BLaER1 treated with 17β-estradiol and CSF1 and Interleukin-3, amounts not matched to agents 10 nM and 100 nM (cell line): ENCODE results near the gene ERBB2.
"Not testable (repeated sequence)": the region's sequence is repeated elsewhere in the genome, so short reads cannot be mapped to it uniquely, and the experiment has no call there.

Experiments
- H3K27ac ChIP-seq, 11 experiments: shearing (Covaris generic); formaldehyde crosslinking; 2 replicates each; pipeline ENCODE4 v1.8.1; 2022
- H3K27me3 ChIP-seq, 11 experiments: shearing (Covaris generic); formaldehyde crosslinking; 2 replicates each; pipeline ENCODE4 v1.8.1; 2022
- H3K36me3 ChIP-seq, 11 experiments: shearing (Covaris generic); formaldehyde crosslinking; 2 replicates each; pipeline ENCODE4 v1.8.1; 2022
- H3K4me1 ChIP-seq, 10 experiments: shearing (Covaris generic); formaldehyde crosslinking; 2 replicates each; pipeline ENCODE4 v1.8.1; 2022
- H3K4me2 ChIP-seq, 11 experiments: shearing (Covaris generic); formaldehyde crosslinking; 2 replicates each; pipeline ENCODE4 v1.8.1; 2022
- H3K4me3 ChIP-seq, 10 experiments: shearing (Covaris generic); formaldehyde crosslinking; 2 replicates each; pipeline ENCODE4 v1.8.1; 2022
- H3K9ac ChIP-seq, 11 experiments: shearing (Covaris generic); formaldehyde crosslinking; 2 replicates each; pipeline ENCODE4 v1.8.1; 2022
- H3K9me3 ChIP-seq, 11 experiments: shearing (Covaris generic); formaldehyde crosslinking; replicated peaks in 1 of 11; 2 replicates each; pipeline ENCODE4 v1.8.1; 2022
- H4K20me1 ChIP-seq, 11 experiments: shearing (Covaris generic); formaldehyde crosslinking; 2 replicates each; pipeline ENCODE4 v1.8.1; 2022
- Cebpa-rat ChIP-seq, 11 experiments: shearing (Covaris generic); IDR thresholded peaks; 2 replicates each; pipeline ENCODE4 v1.8.1; 2022

The ERBB2 gene

GRCh38 chr17:39709319-39709997 is 9.6 kb downstream of the ERBB2 start:
- H3K27me3 ChIP-seq = peaks cover 0 to 15% (median 0%) of the 10 kb centered on the region in 11 experiments; a peak in 2 of 22 replicates

GRCh38 chr17:39709998-39710964 is 10.4 kb downstream of the ERBB2 start:
- Histone ChIP-seq H3K4me3 (0 out of 20 replicates have a peak overlapping the region, but pooled peaks of 1 of the 10 experiments have one; percentile 16), H3K27me3 (peaks cover 0 to 15% (median 0%) of the 10 kb centered on the region in 11 experiments; a peak in 2 of 22 replicates), H3K27ac (peak overlapping the region in 3 of 11 experiments; percentile 37 to 52 (median 42); a peak in 4 of 22 replicates), H3K4me1 (peaks cover 33 to 79% (median 77%) of the 10 kb centered on the region in 10 experiments), H3K9me3 (no peaks in the 10 kb centered on the region), H3K9ac (peak overlapping the region in 4 of 11 experiments; percentile 45 to 65 (median 60); a peak in 7 of 22 replicates), H3K4me2 (peak overlapping the region; percentile 53 to 95 (median 82); a peak in 20 of 22 replicates), H4K20me1 (no peaks in the 10 kb centered on the region; a peak in 1 of 22 replicates), H3K36me3 (no peaks in the 10 kb centered on the region)
- no peak for TF ChIP-seq Cebpa-rat (IDR thresholded peaks at IDR 0.05)

More at GRCh38 chr17:39709319-39709997, 9.6 kb downstream of the ERBB2 start:
- no peaks in the 10 kb centered on the region for H3K36me3 ChIP-seq
- peak overlapping the region in 6 of 11 experiments; percentile 8 to 52 (median 38); a peak in 8 of 22 replicates for H3K27ac ChIP-seq
- peak overlapping the region in 6 of 11 experiments; percentile 2 to 65 (median 52); a peak in 12 of 22 replicates for H3K9ac ChIP-seq
- H3K9me3 ChIP-seq = no peaks in the 10 kb centered on the region
- no peak for TF ChIP-seq Cebpa-rat (IDR thresholded peaks at IDR 0.05)
- peak overlapping the region in 3 of 10 experiments; percentile 6 to 24 (median 16); a peak in 2 of 20 replicates for H3K4me3 ChIP-seq
- H3K4me2 ChIP-seq = peak overlapping the region; percentile 53 to 95 (median 82)
- no peaks in the 10 kb centered on the region; a peak in 1 of 22 replicates for H4K20me1 ChIP-seq
- H3K4me1 ChIP-seq = peaks cover 37 to 87% (median 85%) of the 10 kb centered on the region in 10 experiments

- H3K9me3 ChIP-seq, H3K9ac ChIP-seq, H3K27ac ChIP-seq, H3K36me3 ChIP-seq, H4K20me1 ChIP-seq, H3K4me3 ChIP-seq: not testable (repeated sequence)
- peak overlapping the region in 8 of 11 experiments; percentile 76 to 95 (median 88); a peak in 15 of 22 replicates for H3K4me2 ChIP-seq
- peak in 1 of 11 experiments; percentile 45; a peak in 1 of 22 replicates for TF ChIP-seq Cebpa-rat (IDR thresholded peaks at IDR 0.05)
- H3K27me3 ChIP-seq = peaks cover 0 to 15% (median 0%) of the 10 kb centered on the region in 11 experiments; a peak in 2 of 22 replicates
- peaks cover 26 to 75% (median 69%) of the 10 kb centered on the region in 10 experiments for H3K4me1 ChIP-seq
Observed at GRCh38 chr17:39711071-39711470, 11.2 kb downstream of the ERBB2 start.

- Histone ChIP-seq H3K36me3 (no peaks in the 10 kb centered on the region), H3K27me3 (peaks cover 0 to 15% (median 0%) of the 10 kb centered on the region in 11 experiments; a peak in 2 of 22 replicates), H3K9ac (no peak overlapping the region), H3K9me3 (no peaks in the 10 kb centered on the region), H3K4me3 (no peak overlapping the region), H3K4me1 (peaks cover 24 to 75% (median 69%) of the 10 kb centered on the region in 10 experiments), H3K27ac (no peak overlapping the region), H3K4me2 (peak overlapping the region in 8 of 11 experiments; percentile 76 to 95 (median 88); a peak in 16 of 22 replicates), H4K20me1 (no peaks in the 10 kb centered on the region)
- TF ChIP-seq Cebpa-rat (IDR thresholded peaks at IDR 0.05) = no peak
Observed at GRCh38 chr17:39711851-39712250, 12.0 kb downstream of the ERBB2 start.

DNA sequence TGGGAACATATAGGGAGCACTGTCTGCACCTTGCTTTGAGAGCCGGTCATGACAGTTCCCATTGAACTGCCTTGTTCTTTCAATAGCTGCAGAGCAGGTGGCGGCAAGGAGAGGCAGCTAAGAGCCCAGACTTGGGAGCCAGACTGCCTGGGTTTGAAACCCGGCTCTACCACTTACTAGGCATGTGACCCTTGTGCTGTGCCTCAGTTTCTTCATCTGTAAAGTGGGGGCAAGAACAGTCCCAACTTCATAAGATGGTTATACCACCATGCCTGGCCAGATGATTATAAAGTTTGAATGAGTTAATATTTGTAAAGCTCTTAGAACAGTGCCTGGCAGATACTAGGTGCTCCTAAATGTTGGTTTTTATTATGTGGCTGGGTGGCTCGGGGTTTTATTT is 14.4 kb downstream of the ERBB2 start:
- Histone ChIP-seq H4K20me1 (no peaks in the 10 kb centered on the region), H3K27me3 (peaks cover 0 to 2% (median 0%) of the 10 kb centered on the region in 11 experiments; a peak in 1 of 22 replicates), H3K4me3 (no peak overlapping the region), H3K36me3 (no peaks in the 10 kb centered on the region), H3K9me3 (no peaks in the 10 kb centered on the region), H3K9ac (no peak overlapping the region), H3K4me1 (peaks cover 7 to 62% (median 51%) of the 10 kb centered on the region in 10 experiments), H3K4me2 (no peak overlapping the region), H3K27ac (no peak overlapping the region)
- no peak for TF ChIP-seq Cebpa-rat (IDR thresholded peaks at IDR 0.05)

- H4K20me1 ChIP-seq = no peaks in the 10 kb centered on the region; a peak in 1 of 22 replicates
- peak overlapping the region in 1 of 11 experiments; percentile 3; a peak in 1 of 22 replicates for H3K4me2 ChIP-seq
- peaks cover 0 to 49% (median 38%) of the 10 kb centered on the region in 10 experiments; a peak in 16 of 20 replicates for H3K4me1 ChIP-seq
- TF ChIP-seq Cebpa-rat (IDR thresholded peaks at IDR 0.05) = no peak
- no peaks in the 10 kb centered on the region for H3K27me3 ChIP-seq
- H3K4me3 ChIP-seq = no peak overlapping the region
- H3K9me3 ChIP-seq = no peaks in the 10 kb centered on the region
- H3K27ac ChIP-seq = no peak overlapping the region
- no peak overlapping the region for H3K9ac ChIP-seq
- H3K36me3 ChIP-seq = no peaks in the 10 kb centered on the region
Observed at GRCh38 chr17:39715375-39716072, 15.7 kb downstream of the ERBB2 start.

DNA sequence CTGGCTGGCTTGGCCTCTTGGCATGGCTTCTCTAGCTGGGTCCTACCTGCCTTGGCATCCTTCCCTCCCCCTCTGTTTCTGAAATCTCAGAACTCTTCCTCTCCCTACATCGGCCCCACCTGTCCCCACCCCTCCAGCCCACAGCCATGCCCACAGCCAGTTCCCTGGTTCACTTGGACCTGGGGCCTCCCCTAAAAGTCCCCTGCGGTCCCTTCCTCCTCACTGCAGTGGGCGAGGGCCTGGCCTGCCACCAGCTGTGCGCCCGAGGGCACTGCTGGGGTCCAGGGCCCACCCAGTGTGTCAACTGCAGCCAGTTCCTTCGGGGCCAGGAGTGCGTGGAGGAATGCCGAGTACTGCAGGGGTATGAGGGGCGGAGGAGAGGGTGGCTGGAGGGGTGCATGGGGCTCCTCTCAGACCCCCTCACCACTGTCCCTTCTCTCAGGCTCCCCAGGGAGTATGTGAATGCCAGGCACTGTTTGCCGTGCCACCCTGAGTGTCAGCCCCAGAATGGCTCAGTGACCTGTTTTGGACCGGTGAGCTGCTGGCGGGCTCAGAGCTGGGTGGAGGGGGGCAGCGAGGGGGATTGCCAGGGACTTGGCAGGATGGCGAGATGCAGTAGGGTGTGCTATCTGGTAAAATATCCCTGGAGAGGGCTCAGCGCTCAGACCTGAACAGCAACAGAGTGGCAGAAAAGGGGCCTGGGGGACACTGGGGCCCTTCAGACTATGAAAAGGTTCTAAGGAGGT is 16.4 kb downstream of the ERBB2 start:
- Histone ChIP-seq H3K4me2 (peak overlapping the region in 7 of 11 experiments; percentile 3 to 55 (median 40); a peak in 10 of 22 replicates), H3K27me3 (no peaks in the 10 kb centered on the region), H3K36me3 (no peaks in the 10 kb centered on the region), H3K4me3 (no peak overlapping the region), H4K20me1 (no peaks in the 10 kb centered on the region; a peak in 1 of 22 replicates), H3K9ac (0 out of 22 replicates have a peak overlapping the region, but pooled peaks of 1 of the 11 experiments have one; percentile 4), H3K27ac (no peak overlapping the region), H3K9me3 (no peaks in the 10 kb centered on the region), H3K4me1 (peaks cover 0 to 42% (median 31%) of the 10 kb centered on the region in 10 experiments; a peak in 15 of 20 replicates)
- TF ChIP-seq Cebpa-rat (IDR thresholded peaks at IDR 0.05) = no peak
